GM21423 (cell line): Measurements from ENCODE around the gene CHPT1.

Experiments used
- ATAC-seq: cut with Tn5 transposase; IDR thresholded peaks from one replicate; pipeline ENCODE4 v1.9.1; 2021; ENCODE audit warnings: mild to moderate bottlenecking, moderate library complexity; ENCODE audit not compliant: unreplicated experiment

Gene CHPT1

GRCh38 chr12:101761350-101761749, 63.9 kb downstream of the CHPT1 start:
- no peak for ATAC-seq

- no peak for ATAC-seq
These were observed 64.3 kb downstream of the CHPT1 start for GRCh38 chr12:101761781-101762180.

- no peak for ATAC-seq
These were observed 65.9 kb downstream of the CHPT1 start for GRCh38 chr12:101763246-101763931.

GRCh38 chr12:101764051-101764792, 66.8 kb downstream of the CHPT1 start:
- no peak for ATAC-seq

- ATAC-seq, result no peak
These were observed 70.1 kb downstream of the CHPT1 start for GRCh38 chr12:101767537-101767936.

GRCh38 chr12:101768781-101769180, 71.3 kb downstream of the CHPT1 start:
- no peak for ATAC-seq

GRCh38 chr12:101769865-101770264, 72.4 kb downstream of the CHPT1 start:
- no peak for ATAC-seq

GRCh38 chr12:101772012-101772775, 74.8 kb downstream of the CHPT1 start:
- ATAC-seq, result no peak

GRCh38 chr12:101773650-101774162, 76.3 kb downstream of the CHPT1 start:
- ATAC-seq, result peak; percentile 74

- ATAC-seq, result no peak
These were observed 78.4 kb downstream of the CHPT1 start for GRCh38 chr12:101775816-101776215.

- no peak for ATAC-seq
These were observed 80.0 kb downstream of the CHPT1 start for GRCh38 chr12:101777485-101777884.

GRCh38 chr12:101777978-101778377, 80.5 kb downstream of the CHPT1 start:
- no peak for ATAC-seq
